BLaER1 treated with 17β-estradiol and CSF1 and Interleukin-3, amounts not matched to agents 10 nM and 100 nM (cell line): Measurements from ENCODE around the gene NACC2.
"Not testable (repeated sequence)": the region's sequence is repeated elsewhere in the genome, so short reads cannot be mapped to it uniquely, and the experiment has no call there.

ENCODE experiments used
- H3K27ac ChIP-seq, 11 experiments: shearing (Covaris generic); formaldehyde crosslinking; 2 replicates each; pipeline ENCODE4 v1.8.1; 2022
- H3K27me3 ChIP-seq, 11 experiments: shearing (Covaris generic); formaldehyde crosslinking; 2 replicates each; pipeline ENCODE4 v1.8.1; 2022
- H3K36me3 ChIP-seq, 11 experiments: shearing (Covaris generic); formaldehyde crosslinking; 2 replicates each; pipeline ENCODE4 v1.8.1; 2022
- H3K4me1 ChIP-seq, 10 experiments: shearing (Covaris generic); formaldehyde crosslinking; 2 replicates each; pipeline ENCODE4 v1.8.1; 2022
- H3K4me2 ChIP-seq, 11 experiments: shearing (Covaris generic); formaldehyde crosslinking; 2 replicates each; pipeline ENCODE4 v1.8.1; 2022
- H3K4me3 ChIP-seq, 10 experiments: shearing (Covaris generic); formaldehyde crosslinking; 2 replicates each; pipeline ENCODE4 v1.8.1; 2022
- H3K9ac ChIP-seq, 11 experiments: shearing (Covaris generic); formaldehyde crosslinking; 2 replicates each; pipeline ENCODE4 v1.8.1; 2022
- H3K9me3 ChIP-seq, 11 experiments: shearing (Covaris generic); formaldehyde crosslinking; replicated peaks in 1 of 11; 2 replicates each; pipeline ENCODE4 v1.8.1; 2022
- H4K20me1 ChIP-seq, 11 experiments: shearing (Covaris generic); formaldehyde crosslinking; 2 replicates each; pipeline ENCODE4 v1.8.1; 2022
- Cebpa-rat ChIP-seq, 11 experiments: shearing (Covaris generic); IDR thresholded peaks; 2 replicates each; pipeline ENCODE4 v1.8.1; 2022

The NACC2 gene

DNA sequence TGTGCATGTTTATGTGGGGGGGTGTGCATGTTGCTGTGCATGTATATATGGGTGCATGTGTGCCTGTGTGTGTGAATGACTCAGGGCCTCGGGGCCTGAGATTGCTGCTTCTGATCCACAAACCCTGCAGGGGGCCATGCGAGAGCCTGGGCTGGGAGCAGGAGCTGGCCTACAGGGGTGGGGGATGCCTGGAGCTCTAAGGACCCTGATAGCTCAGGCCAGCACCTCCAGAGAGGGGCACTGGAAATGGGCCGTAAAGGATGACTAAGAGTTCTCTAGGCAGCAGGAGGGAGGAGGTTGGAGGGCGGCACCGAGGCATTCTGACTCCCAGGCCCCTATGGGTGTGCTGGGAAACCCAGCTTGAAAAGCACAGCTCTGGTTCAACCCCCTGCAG is 127.0 kb downstream of the NACC2 start:
- Histone ChIP-seq H3K4me2 (peak overlapping the region; percentile 70 to 96 (median 84)), H3K9me3 (no peaks in the 10 kb centered on the region), H3K36me3 (no peaks in the 10 kb centered on the region), H3K9ac (peak overlapping the region in 7 of 11 experiments; percentile 1 to 39 (median 14); a peak in 4 of 22 replicates), H3K4me3 (no peak overlapping the region; a peak in 2 of 20 replicates), H3K27ac (no peak overlapping the region), H4K20me1 (no peaks in the 10 kb centered on the region; a peak in 1 of 22 replicates), H3K27me3 (no peaks in the 10 kb centered on the region; a peak in 1 of 22 replicates), H3K4me1 (peaks cover 53 to 76% (median 69%) of the 10 kb centered on the region in 10 experiments)
- no peak for TF ChIP-seq Cebpa-rat (IDR thresholded peaks at IDR 0.05)

DNA sequence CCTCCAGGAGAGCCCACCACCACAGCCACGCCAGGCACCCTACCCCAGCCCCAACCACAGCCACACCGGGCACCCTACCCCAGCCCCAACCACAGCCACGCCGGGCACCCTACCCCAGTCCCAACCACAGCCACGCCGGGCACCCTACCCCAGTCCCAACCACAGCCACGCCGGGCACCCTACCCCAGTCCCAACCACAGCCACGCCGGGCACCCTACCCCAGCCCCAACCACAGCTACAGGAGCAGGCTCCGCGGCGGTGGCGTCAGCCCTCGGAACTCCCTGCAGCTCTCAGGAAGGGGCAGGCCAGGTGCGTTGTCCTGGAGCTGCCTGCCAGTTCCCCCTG is 128.2 kb downstream of the NACC2 start:
- H3K36me3 ChIP-seq, H3K27me3 ChIP-seq, H3K9me3 ChIP-seq, H4K20me1 ChIP-seq, H3K4me3 ChIP-seq: not testable (repeated sequence)
- Histone ChIP-seq H3K27ac (peak overlapping the region in 8 of 11 experiments; percentile 14 to 43 (median 30); a peak in 11 of 22 replicates), H3K4me2 (peak overlapping the region; percentile 70 to 96 (median 84)), H3K9ac (peak overlapping the region in 5 of 11 experiments; percentile 6 to 44 (median 35); a peak in 6 of 22 replicates), H3K4me1 (peaks cover 62 to 83% (median 75%) of the 10 kb centered on the region in 10 experiments)

DNA sequence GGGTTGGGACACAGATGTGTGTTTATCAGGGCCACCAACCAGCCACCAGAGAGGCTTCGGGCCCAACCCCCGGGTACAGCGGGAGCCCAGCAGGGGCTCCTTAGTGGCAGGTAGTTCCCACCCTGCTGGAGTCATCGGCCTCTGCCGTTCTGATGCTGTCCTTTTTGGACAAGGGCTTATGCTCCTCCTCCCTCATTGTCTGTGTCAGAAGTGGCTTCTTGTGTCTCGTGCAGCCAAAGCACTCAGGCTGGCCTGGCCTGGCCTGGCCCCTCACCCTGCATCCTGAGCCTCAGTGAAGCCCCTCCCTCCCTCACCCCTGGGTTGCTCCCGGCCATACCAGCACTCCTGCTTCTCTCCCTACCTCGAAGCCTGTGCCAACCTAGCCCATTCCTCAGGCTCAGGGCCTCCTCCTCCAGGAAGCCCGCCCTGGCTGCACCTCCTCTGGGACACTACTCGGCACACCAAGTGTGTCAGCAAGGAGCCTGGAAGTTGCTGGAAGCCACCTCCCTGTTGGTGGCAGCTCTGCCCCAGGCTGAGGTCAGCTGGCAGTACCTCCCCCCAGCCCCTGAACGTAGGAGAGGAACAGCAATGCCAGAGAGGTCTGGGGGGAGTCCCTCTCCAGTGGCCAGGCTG is 129.8 kb downstream of the NACC2 start:
- Histone ChIP-seq H3K4me3 (no peak overlapping the region), H4K20me1 (peaks cover 0 to 6% (median 3%) of the 10 kb centered on the region in 11 experiments; a peak in 16 of 22 replicates), H3K36me3 (no peaks in the 10 kb centered on the region), H3K9ac (peak overlapping the region in 3 of 11 experiments; percentile 7 to 43 (median 33); a peak in 3 of 22 replicates), H3K9me3 (no peaks in the 10 kb centered on the region), H3K4me2 (peak overlapping the region; percentile 13 to 78 (median 67); a peak in 18 of 22 replicates), H3K27ac (no peak overlapping the region; a peak in 1 of 22 replicates), H3K4me1 (peaks cover 65 to 88% (median 82%) of the 10 kb centered on the region in 10 experiments), H3K27me3 (no peaks in the 10 kb centered on the region; a peak in 1 of 22 replicates)
- TF ChIP-seq Cebpa-rat (IDR thresholded peaks at IDR 0.05): no peak

DNA sequence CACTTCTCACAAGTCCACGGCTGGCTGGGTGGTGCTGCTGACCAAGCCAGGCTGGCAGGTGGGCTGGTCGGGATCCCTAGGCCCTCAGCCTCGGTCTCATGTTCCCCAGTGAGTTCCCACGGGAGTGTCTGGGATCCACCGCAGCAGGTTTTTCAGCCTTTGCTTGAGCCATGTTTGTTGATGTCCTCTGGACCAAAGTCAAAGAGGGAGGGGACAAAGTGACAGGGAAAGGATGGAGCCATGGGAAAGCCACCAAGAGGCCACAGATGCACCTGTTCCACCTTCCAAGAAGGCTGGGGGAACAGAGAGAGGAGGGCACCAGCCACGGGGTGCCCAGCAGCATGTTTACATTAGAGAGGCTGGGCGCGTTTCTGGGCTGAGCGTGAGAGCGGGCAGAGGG is 131.2 kb downstream of the NACC2 start:
- Histone ChIP-seq H3K9me3 (no peaks in the 10 kb centered on the region), H3K4me1 (peaks cover 65 to 88% (median 85%) of the 10 kb centered on the region in 10 experiments), H3K9ac (no peak overlapping the region), H3K4me2 (peak overlapping the region; percentile 53 to 84 (median 75); a peak in 17 of 22 replicates), H3K27me3 (no peaks in the 10 kb centered on the region), H3K27ac (no peak overlapping the region), H3K36me3 (peaks cover 0 to 6% (median 0%) of the 10 kb centered on the region in 11 experiments; a peak in 3 of 22 replicates), H3K4me3 (no peak overlapping the region), H4K20me1 (peaks cover 10 to 19% (median 16%) of the 10 kb centered on the region in 11 experiments; a peak in 20 of 22 replicates)
- no peak for TF ChIP-seq Cebpa-rat (IDR thresholded peaks at IDR 0.05)

DNA sequence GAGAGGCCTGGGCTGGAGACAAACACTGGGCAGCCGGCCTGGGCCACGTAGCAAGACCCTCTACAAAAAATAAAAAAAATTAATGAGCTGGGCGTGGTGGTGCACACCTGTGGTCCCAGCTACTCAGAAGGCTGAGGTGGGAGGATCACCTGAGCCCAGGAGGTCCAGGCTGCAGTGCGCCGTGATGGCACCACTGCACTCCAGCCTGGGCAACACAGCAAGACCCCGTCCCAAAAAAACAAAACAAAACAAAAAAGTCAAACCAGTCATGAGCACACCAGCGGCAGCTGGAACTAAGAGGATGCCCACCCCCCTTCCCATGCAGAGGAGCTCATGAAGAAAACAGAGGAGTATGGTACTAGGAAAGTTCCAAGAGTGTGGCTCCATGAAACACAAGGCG is 131.8 kb downstream of the NACC2 start:
- Histone ChIP-seq H3K27me3 (no peaks in the 10 kb centered on the region), H3K4me2 (peak overlapping the region; percentile 53 to 84 (median 75))
- no peak for TF ChIP-seq Cebpa-rat (IDR thresholded peaks at IDR 0.05)

DNA sequence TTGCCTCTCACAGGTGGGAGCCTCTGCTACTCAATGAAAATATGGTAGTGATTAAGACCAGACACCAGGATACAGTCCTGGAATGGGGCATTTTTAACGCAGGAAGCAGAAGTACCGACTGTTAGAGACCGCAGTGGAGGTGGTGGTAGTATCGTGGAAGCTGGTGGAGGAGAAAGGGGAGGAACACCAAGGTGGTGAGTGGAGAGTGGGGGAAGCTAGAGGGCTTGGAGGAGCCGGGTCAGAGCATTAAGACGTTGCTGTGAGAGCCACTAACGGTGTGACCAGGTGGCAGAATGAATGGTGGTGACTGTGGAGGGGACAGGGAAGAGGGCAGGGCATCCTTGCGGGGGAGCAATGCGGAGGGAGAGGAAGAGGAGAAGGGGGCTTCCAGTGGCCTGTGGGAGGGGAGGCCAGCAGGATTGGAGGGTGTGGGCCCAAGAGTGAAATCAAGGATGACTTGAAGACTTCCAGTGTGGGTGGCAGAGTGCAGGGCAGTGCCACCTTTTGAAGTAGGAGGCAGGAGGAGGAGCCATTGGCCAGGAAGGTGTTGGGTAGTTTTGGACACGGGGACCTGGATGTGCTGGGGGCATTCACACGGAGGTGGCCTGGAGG is 132.3 kb downstream of the NACC2 start:
- Histone ChIP-seq H3K4me2 (peak overlapping the region; percentile 53 to 84 (median 75)), H3K4me1 (peaks cover 65 to 85% (median 81%) of the 10 kb centered on the region in 10 experiments), H3K27me3 (no peaks in the 10 kb centered on the region), H4K20me1 (peaks cover 22 to 31% (median 28%) of the 10 kb centered on the region in 11 experiments; a peak in 20 of 22 replicates), H3K9me3 (no peaks in the 10 kb centered on the region), H3K27ac (no peak overlapping the region), H3K9ac (0 out of 22 replicates have a peak overlapping the region, but pooled peaks of 1 of the 11 experiments have one; percentile 5), H3K4me3 (no peak overlapping the region), H3K36me3 (peaks cover 0 to 12% (median 6%) of the 10 kb centered on the region in 11 experiments; a peak in 8 of 22 replicates)
- TF ChIP-seq Cebpa-rat (IDR thresholded peaks at IDR 0.05): no peak

More for the DNA sequence above, 131.8 kb downstream of the NACC2 start:
- no peak overlapping the region for H3K4me3 ChIP-seq
- peaks cover 0 to 8% (median 3%) of the 10 kb centered on the region in 11 experiments; a peak in 7 of 22 replicates for H3K36me3 ChIP-seq
- H3K4me1 ChIP-seq: peaks cover 65 to 88% (median 85%) of the 10 kb centered on the region in 10 experiments
- H3K27ac ChIP-seq: no peak overlapping the region
- H4K20me1 ChIP-seq: peaks cover 16 to 25% (median 22%) of the 10 kb centered on the region in 11 experiments; a peak in 20 of 22 replicates
- no peaks in the 10 kb centered on the region for H3K9me3 ChIP-seq
- no peak overlapping the region for H3K9ac ChIP-seq

DNA sequence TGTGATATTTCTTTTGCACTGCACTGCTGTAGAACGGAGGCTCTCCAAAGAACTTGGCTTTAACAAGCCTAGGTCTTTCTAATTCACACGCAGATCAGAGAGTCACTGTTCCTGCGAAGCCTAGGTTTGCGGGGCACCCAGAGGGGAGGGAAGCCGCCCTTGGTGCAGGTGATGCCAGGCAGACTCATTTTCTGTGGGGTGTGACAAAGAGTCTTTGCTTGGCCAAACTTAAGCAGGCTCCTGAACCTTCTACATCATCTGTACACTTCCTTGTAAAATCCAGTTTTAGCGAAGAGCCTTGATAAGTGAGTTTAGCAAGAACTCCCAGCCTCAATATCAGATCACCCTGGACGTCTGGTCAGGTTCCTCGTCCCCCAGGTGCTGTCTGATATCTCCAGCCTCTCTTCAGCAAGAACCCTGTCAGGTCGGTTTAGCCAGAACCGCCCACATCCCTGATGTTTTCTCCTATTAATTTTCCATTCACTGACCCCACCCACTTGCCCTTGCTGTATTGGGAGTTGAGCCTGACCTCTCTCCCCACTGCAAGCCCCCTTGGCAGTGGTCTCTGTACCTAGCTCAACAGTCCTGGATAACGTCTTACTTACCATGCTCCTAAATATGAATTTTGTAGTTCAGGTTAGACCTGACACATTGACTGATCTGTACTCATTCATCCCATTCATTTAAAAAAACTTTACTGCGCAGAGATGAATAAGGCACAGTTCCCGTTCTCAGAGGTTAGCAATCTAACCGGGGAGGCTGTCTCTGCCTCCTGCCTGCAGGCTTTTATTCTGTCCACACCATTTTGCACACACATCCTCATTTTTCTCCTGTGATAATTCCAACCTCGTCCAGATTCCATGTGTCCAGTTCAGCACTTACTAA is 133.0 kb downstream of the NACC2 start:
- H3K4me3 ChIP-seq: peak overlapping the region in 1 of 10 experiments; percentile 95; a peak in 2 of 20 replicates
- H4K20me1 ChIP-seq: peaks cover 29 to 38% (median 35%) of the 10 kb centered on the region in 11 experiments
- H3K4me1 ChIP-seq: peaks cover 59 to 81% (median 73%) of the 10 kb centered on the region in 10 experiments
- no peak for TF ChIP-seq Cebpa-rat (IDR thresholded peaks at IDR 0.05)
- H3K9me3 ChIP-seq: no peaks in the 10 kb centered on the region
- H3K9ac ChIP-seq: 0 out of 22 replicates have a peak overlapping the region, but pooled peaks of 1 of the 11 experiments have one; percentile 5
- peak overlapping the region; percentile 53 to 84 (median 75) for H3K4me2 ChIP-seq
- no peak overlapping the region for H3K27ac ChIP-seq
- H3K36me3 ChIP-seq: peaks cover 0 to 12% (median 6%) of the 10 kb centered on the region in 11 experiments; a peak in 8 of 22 replicates
- H3K27me3 ChIP-seq: no peaks in the 10 kb centered on the region

DNA sequence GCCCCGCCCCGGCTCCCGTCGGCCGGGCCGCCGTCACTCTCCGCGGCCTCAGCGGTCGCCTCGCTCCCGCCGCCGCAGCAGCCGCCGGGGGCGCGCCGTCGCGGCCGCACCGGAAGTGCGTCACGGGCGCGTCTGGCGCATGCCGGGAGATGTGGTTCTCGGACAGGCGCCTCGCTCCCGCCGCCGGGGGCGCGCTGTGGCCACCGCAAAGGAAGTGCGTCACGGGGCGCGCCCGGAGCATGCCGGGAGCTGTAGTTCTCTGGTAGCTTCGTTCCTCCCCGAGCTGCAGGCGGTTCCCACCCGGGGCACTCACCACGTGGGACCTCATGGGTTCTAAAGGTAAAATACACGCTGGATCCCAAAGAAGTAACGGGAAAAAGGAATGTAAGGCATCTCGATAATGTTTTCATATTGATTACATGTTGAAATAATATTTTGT is 133.8 kb downstream of the NACC2 start, which contains the start of gene UBAC1:
UBAC1 (minus strand) TSS at position 97 of the 439 bp plus-strand sequence. CDS start 211 bp downstream, outside the sequence.
- Histone ChIP-seq H3K27me3 (no peaks in the 10 kb centered on the region), H3K27ac (peak within 1 kb of the TSS; percentile 52 to 82 (median 73)), H3K4me3 (peak within 1 kb of the TSS; percentile 78 to 97 (median 94)), H3K36me3 (peaks cover 0 to 17% (median 7%) of the 10 kb centered on the region in 11 experiments; a peak in 14 of 22 replicates), H3K4me2 (peak within 1 kb of the TSS; percentile 88 to 99 (median 95)), H3K4me1 (peaks cover 51 to 74% (median 66%) of the 10 kb centered on the region in 10 experiments), H4K20me1 (peaks cover 37 to 46% (median 43%) of the 10 kb centered on the region in 11 experiments), H3K9me3 (no peaks in the 10 kb centered on the region), H3K9ac (peak within 1 kb of the TSS; percentile 82 to 92 (median 87))
- TF ChIP-seq Cebpa-rat (IDR thresholded peaks at IDR 0.05): no peak
